Fibroblast of lung (primary cell): ENCODE measurements around the gene HOXC10. TPM values are rescaled to one million over a fixed set of nuclear protein-coding genes. Genes with fewer than 3 reads are reported as not detected.

Experiments
- DNase-seq, 2 donors: peaks; one replicate each; pipeline versions ENCODE4 v3.0.0 to v3.0.0-alpha.2; 2010; ENCODE audit warnings: low read depth in 2 of 2
- H2AFZ ChIP-seq: 2 replicates; pipeline ENCODE4 v1.5.1; 2012; ENCODE audit warnings: low read length, control low read depth, inconsistent platforms
- H3K27ac ChIP-seq: 2 replicates; pipeline ENCODE4 v1.5.1; 2011; ENCODE audit warnings: low read length, control low read depth; ENCODE audit not compliant: insufficient read depth
- H3K27me3 ChIP-seq: 2 replicates; pipeline ENCODE4 v1.5.1; 2011; ENCODE audit warnings: mild to moderate bottlenecking, low read length; ENCODE audit not compliant: control insufficient read depth, insufficient read depth
- H3K36me3 ChIP-seq: 2 replicates; pipeline ENCODE4 v1.5.1; 2011; ENCODE audit warnings: low read length; ENCODE audit not compliant: control insufficient read depth, insufficient read depth
- H3K4me1 ChIP-seq: 2 replicates; pipeline ENCODE4 v1.5.1; 2011; ENCODE audit warnings: low read length; ENCODE audit not compliant: control insufficient read depth, insufficient read depth; ENCODE audit errors: extremely low read depth
- H3K4me2 ChIP-seq: 2 replicates; pipeline ENCODE4 v1.5.1; 2011; ENCODE audit warnings: low read length, control low read depth; ENCODE audit not compliant: insufficient read depth; ENCODE audit errors: extremely low read depth
- H3K4me3 ChIP-seq, 4 experiments: fragments of 200-600 bp in 1 of 4; sonication (generic) in 1 of 4; replicated peaks in 1 of 4; 2 replicates each; pipeline ENCODE4 v1.5.1; 2011 to 2016; ENCODE audit warnings: low read length in 4 of 4, low read depth in 3 of 4, mild to moderate bottlenecking in 3 of 4, control low read depth in 2 of 4, inconsistent platforms in 1 of 4, mixed read lengths in 1 of 4; ENCODE audit not compliant: insufficient read depth in 1 of 4; ENCODE audit errors: control extremely low read depth in 1 of 4
- H3K79me2 ChIP-seq: 2 replicates; pipeline ENCODE4 v1.5.1; 2012; ENCODE audit warnings: mild to moderate bottlenecking, low read length, inconsistent platforms; ENCODE audit not compliant: control insufficient read depth, insufficient read depth
- H3K9ac ChIP-seq: 2 replicates; pipeline ENCODE4 v1.5.1; 2011; ENCODE audit warnings: mild to moderate bottlenecking, low read length, control low read depth; ENCODE audit not compliant: insufficient read depth
- H3K9me3 ChIP-seq: 2 replicates; pipeline ENCODE4 v1.5.1; 2012; ENCODE audit warnings: low read depth, low read length; ENCODE audit not compliant: control insufficient read depth, insufficient read depth
- H4K20me1 ChIP-seq: 2 replicates; pipeline ENCODE4 v1.5.1; 2011; ENCODE audit warnings: low read length; ENCODE audit not compliant: control insufficient read depth, insufficient read depth; ENCODE audit errors: extremely low read depth
- EZH2 ChIP-seq: IDR thresholded peaks from 2 replicates; pipeline ENCODE4 v1.5.1; 2012; ENCODE audit warnings: low read length, control low read depth, mild to moderate bottlenecking; ENCODE audit errors: missing control alignments
- polyA plus RNA-seq, 2 donors: library from polyadenylated mRNA; depleted of rRNA in 1 of 2; stranded (reverse) in 1 of 2; unstranded in 1 of 2; fragments of >200 nt; gene quantifications; 2 replicates each; pipeline ENCODE4 v1.2.1, GENCODE V29; 2011 to 2012; ENCODE audit warnings: missing spikeins in 1 of 2
- total RNA-seq: library from RNA; depleted of rRNA; stranded (reverse); fragments of >200 nt; gene quantifications from 2 replicates; pipeline ENCODE4 v1.2.1, GENCODE V29; 2014
- TF ChIP-seq, protein P1 (sequence below), 2 donors: IDR thresholded peaks in 1 of 2; conservative IDR thresholded peaks in 1 of 2; 1 replicate in 1 of 2; 2 replicates in 1 of 2; pipeline ENCODE4 v1.5.1; 2011 to 2012; ENCODE audit warnings: low read length in 2 of 2, control low read depth in 1 of 2, inconsistent platforms in 1 of 2, low read depth in 1 of 2, mild to moderate bottlenecking in 1 of 2

HOXC10 gene
- total and polyA plus RNA-seq, 2 donors (not counting 1 experiment from before 2014, with no cell fraction given) = 0.06 TPM; not detected in 1

- no peak overlapping the region for H2AFZ ChIP-seq
- peaks cover 2% of the 10 kb centered on the region for H4K20me1 ChIP-seq
- no peak overlapping the region for H3K4me2 ChIP-seq
- no peak overlapping the region for H3K9ac ChIP-seq
- no peaks in the 10 kb centered on the region for H3K9me3 ChIP-seq
- no peaks in the 10 kb centered on the region for H3K4me1 ChIP-seq
- H3K79me2 ChIP-seq = no peaks in the 10 kb centered on the region
- TF ChIP-seq EZH2 = peak; percentile 95
- TF ChIP-seq, protein P1, sequence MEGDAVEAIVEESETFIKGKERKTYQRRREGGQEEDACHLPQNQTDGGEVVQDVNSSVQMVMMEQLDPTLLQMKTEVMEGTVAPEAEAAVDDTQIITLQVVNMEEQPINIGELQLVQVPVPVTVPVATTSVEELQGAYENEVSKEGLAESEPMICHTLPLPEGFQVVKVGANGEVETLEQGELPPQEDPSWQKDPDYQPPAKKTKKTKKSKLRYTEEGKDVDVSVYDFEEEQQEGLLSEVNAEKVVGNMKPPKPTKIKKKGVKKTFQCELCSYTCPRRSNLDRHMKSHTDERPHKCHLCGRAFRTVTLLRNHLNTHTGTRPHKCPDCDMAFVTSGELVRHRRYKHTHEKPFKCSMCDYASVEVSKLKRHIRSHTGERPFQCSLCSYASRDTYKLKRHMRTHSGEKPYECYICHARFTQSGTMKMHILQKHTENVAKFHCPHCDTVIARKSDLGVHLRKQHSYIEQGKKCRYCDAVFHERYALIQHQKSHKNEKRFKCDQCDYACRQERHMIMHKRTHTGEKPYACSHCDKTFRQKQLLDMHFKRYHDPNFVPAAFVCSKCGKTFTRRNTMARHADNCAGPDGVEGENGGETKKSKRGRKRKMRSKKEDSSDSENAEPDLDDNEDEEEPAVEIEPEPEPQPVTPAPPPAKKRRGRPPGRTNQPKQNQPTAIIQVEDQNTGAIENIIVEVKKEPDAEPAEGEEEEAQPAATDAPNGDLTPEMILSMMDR (conservative IDR thresholded peaks at IDR 0.05 in 1 of 2, IDR thresholded peaks at IDR 0.05 in 1 of 2; ENCODE audit: low read depth in 1 of 2, low read length in 2 of 2) = no peak
- no peaks in the 10 kb centered on the region for H3K36me3 ChIP-seq
- H3K4me3 ChIP-seq = no peak overlapping the region
- DNase-seq = no peak
- no peak overlapping the region for H3K27ac ChIP-seq
- H3K27me3 ChIP-seq = peaks cover 91% of the 10 kb centered on the region
Measured at GRCh38 chr12:53951577-53952334, 33.2 kb upstream of the HOXC10 start.

- Histone ChIP-seq H3K4me1 (no peaks in the 10 kb centered on the region), H3K4me3 (no peak overlapping the region), H3K9me3 (no peaks in the 10 kb centered on the region), H3K79me2 (no peaks in the 10 kb centered on the region), H3K4me2 (no peak overlapping the region), H3K27me3 (peaks cover 91% of the 10 kb centered on the region), H3K27ac (no peak overlapping the region), H3K9ac (no peak overlapping the region), H4K20me1 (peaks cover 2% of the 10 kb centered on the region), H2AFZ (no peak overlapping the region), H3K36me3 (no peaks in the 10 kb centered on the region)
- TF ChIP-seq, protein P1 (conservative IDR thresholded peaks at IDR 0.05 in 1 of 2, IDR thresholded peaks at IDR 0.05 in 1 of 2; ENCODE audit: low read depth in 1 of 2, low read length in 2 of 2) = no peak
- DNase-seq = no peak
Measured at GRCh38 chr12:53952335-53952694, 32.6 kb upstream of the HOXC10 start.

GRCh38 chr12:53952871-53953734, 31.8 kb upstream of the HOXC10 start:
- Histone ChIP-seq H3K4me3 (no peak overlapping the region), H3K79me2 (no peaks in the 10 kb centered on the region), H3K9ac (no peak overlapping the region), H3K9me3 (no peaks in the 10 kb centered on the region), H3K4me2 (no peak overlapping the region), H3K36me3 (no peaks in the 10 kb centered on the region), H4K20me1 (peaks cover 2% of the 10 kb centered on the region), H3K27me3 (peaks cover 92% of the 10 kb centered on the region), H3K4me1 (no peaks in the 10 kb centered on the region), H3K27ac (no peak overlapping the region), H2AFZ (no peak overlapping the region)
- DNase-seq = no peak
- TF ChIP-seq EZH2 = peak; percentile 57
- TF ChIP-seq, protein P1 (conservative IDR thresholded peaks at IDR 0.05 in 1 of 2, IDR thresholded peaks at IDR 0.05 in 1 of 2; ENCODE audit: low read depth in 1 of 2, low read length in 2 of 2) = no peak
